Activated T-cell treated with anti-CD3 and anti-CD28 coated beads for 4 hours (primary cell): Measurements from ENCODE around the gene HNRNPK.
A peak's percentile ranks its signal among the peaks of the same experiment; 100 is the strongest.

Source experiments
- DNase-seq: peaks from one replicate; pipeline ENCODE4 v3.0.0-alpha.2; 2020

HNRNPK gene

DNA sequence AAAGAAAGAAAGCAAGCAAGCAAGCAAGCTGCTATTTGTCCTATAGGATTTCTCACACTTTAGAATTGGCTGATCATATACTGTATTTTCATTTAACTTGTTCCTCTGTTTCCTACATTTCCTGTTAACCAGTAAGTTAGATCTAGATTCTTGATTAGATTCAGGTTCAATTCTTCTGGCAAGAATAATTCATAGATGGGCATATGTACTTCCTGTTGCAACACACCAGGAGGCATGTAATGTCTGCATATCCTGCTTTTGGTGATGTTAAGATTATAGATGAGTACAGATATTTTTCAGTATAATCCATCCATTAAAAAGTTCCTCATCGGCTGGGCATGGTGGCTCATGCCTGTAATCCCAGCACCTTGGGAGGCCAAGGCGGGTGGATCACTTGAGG lies 48.0 kb downstream of the HNRNPK start:
- DNase-seq = no peak

DNA sequence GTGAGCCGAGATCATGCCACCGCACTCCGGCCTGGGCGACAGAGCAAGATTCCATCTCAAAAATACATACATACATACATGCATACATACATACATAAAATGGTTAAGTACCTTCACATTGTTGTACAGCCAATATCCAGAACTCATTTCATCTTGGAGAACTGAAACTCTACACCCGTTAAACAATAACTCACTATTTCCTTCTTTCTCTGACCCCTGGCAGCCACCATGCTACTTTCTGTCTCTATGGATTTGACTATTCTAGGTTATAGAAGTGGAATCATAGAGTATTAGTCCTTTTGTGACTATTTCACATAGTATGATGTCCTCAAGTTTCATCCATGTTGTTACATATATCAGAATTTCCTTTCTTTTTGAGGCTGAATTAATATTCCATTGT lies 49.1 kb downstream of the HNRNPK start:
- DNase-seq = no peak

DNA sequence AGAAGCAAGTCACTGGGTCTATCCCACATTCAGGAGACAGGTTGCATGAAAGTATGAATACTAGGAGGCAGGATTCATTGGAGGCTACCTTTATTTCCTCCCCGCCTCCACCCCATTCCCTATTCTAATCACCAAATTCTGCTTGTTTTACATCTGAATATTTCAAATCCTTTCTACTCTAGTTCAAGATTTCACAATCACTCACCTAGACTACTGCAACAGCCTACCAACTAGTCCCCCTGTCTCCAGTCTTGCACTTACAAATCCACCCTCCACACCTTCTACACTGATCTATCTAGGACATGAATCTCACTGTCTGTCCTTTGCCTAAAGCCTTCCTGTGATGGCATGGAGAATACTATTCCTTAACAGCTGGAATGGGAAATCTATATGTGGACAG lies 52.4 kb downstream of the HNRNPK start:
- no peak for DNase-seq

DNA sequence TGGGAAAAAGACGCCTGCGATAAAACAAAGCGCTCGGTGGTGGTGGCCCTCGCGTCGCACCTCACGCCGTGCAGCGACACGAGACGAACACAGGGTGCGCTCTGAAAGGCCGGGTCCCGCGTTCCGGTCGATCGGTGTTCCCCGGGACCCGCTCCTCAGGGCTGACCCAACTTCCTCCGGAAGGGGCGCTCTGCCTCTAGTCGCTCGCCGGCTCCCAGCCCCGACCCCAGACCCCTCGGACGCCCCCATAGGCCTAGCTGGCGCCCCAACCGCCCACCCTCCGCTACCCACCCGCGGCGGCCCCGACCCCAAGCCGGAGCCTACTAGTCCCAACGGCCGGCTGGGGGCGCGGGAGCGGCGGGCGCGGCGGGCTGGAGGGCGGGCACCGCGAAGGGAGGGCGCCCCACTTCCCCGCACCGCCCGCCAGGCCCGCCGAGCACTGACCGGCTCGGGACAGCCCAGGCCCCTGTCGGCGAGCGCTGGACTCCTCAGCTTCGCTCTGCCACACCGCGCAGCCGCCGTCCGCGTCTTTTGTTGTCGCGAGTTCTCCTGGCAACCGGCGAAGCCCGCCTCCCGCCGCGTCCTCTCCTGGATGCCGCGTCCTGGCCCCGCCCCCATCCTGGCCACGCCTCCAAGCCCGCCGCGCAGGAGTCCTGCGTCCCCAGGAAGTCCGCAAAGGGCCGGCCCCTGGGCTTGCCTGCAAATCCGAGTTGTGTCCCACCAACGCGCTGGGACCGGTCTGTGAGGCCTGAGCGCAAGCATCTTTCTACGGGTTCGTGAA lies 58.9 kb downstream of the HNRNPK start, which contains the start of gene KIF27:
Gene KIF27, minus strand, starts transcription at position 506 of the 781 bp plus-strand sequence. CDS start 5,841 bp downstream, outside the sequence.
- peak; percentile 92 for DNase-seq

DNA sequence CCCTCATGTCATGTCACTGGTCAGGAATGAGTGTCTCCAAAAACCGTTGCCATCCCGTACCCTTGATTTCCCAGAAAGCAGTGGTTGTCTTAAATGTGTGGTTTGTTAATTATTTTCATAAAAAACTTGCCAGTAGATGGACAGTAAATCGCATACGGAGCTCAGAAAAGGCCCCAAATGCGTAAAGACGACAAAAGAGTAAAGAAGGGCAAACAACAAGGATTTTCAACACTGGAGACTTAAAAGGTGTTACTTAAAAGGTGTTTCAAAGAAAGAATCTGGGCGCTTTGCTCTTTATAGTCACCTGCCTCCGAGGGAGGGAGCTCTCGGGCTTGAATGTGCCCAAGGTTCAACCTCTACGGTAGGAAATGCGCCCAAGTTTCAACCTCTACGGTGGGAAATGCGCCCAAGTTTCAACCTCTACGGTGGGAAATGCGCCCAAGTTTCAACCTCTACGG lies 59.5 kb downstream of the HNRNPK start:
- no peak for DNase-seq

DNA sequence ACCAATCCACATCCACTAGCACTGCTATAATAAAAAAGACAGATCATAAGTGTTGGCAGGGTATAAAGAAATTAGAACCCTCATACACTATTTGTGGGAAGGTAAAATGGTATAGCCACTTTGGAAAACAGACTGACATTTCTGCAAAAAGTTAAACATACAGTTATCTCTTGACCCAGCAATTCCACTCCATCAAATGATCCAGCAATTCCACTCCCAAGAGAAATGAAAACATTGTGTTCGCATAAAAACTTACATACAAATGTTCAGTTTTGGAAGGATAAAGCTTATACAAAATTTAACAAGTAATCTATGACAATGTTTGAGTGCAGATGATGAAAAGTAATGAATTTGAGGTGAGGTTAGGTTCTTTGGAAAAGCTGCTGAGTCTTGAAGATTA lies 60.9 kb downstream of the HNRNPK start:
- DNase-seq = no peak
